Fibroblast of the aortic adventitia (primary cell): Measurements from ENCODE around the gene RBMS3. TPM values are rescaled to one million over a fixed set of nuclear protein-coding genes. Genes with fewer than 3 reads are reported as not detected.
A peak's percentile ranks its signal among the peaks of the same experiment; 100 is the strongest.

ENCODE experiments used
- DNase-seq: peaks from one replicate; pipeline ENCODE4 v3.0.0-alpha.2; 2010; ENCODE audit warnings: low read depth
- H3K4me3 ChIP-seq: 2 replicates; pipeline ENCODE4 v1.5.1; 2011; ENCODE audit warnings: low read depth, mild to moderate bottlenecking, control low read depth, low read length, moderate library complexity
- CTCF ChIP-seq: IDR thresholded peaks from 2 replicates; pipeline ENCODE4 v1.5.1; 2011; ENCODE audit warnings: mild to moderate bottlenecking, low read length, control low read depth, inconsistent platforms; ENCODE audit not compliant: insufficient read depth
- total RNA-seq: library from RNA; depleted of rRNA; stranded (reverse); fragments of >200 nt; gene quantifications from 2 replicates; pipeline ENCODE4 v1.2.3, GENCODE V29; 2012; ENCODE audit warnings: low replicate concordance

RBMS3 gene
- total RNA-seq, 1 donor: 84.1 TPM

GRCh38 chr3:29758434-29759322, 477.8 kb downstream of the RBMS3 start:
- peak; percentile 93 for DNase-seq
- H3K4me3 ChIP-seq: no peak overlapping the region
- TF ChIP-seq CTCF: no peak

GRCh38 chr3:29759411-29760225, 478.7 kb downstream of the RBMS3 start:
- H3K4me3 ChIP-seq: no peak overlapping the region
- no peak for TF ChIP-seq CTCF
- peak; percentile 54 for DNase-seq

- DNase-seq: no peak
- TF ChIP-seq CTCF: no peak
Observed at GRCh38 chr3:29760226-29760685, 479.4 kb downstream of the RBMS3 start.

GRCh38 chr3:29761517-29761916, 480.6 kb downstream of the RBMS3 start:
- no peak for DNase-seq
- no peak for TF ChIP-seq CTCF
- no peak overlapping the region for H3K4me3 ChIP-seq

More at GRCh38 chr3:29760226-29760685, 479.4 kb downstream of the RBMS3 start:
- no peak overlapping the region for H3K4me3 ChIP-seq

GRCh38 chr3:29763115-29763514, 482.2 kb downstream of the RBMS3 start:
- peak; percentile 49 for DNase-seq
- H3K4me3 ChIP-seq: no peak overlapping the region
- no peak for TF ChIP-seq CTCF

GRCh38 chr3:29764041-29764440, 483.2 kb downstream of the RBMS3 start:
- no peak for TF ChIP-seq CTCF
- peak; percentile 89 for DNase-seq
- H3K4me3 ChIP-seq: no peak overlapping the region
